NCI-H345 (cell line): ENCODE results near the gene VCP.

ENCODE experiments used
- DNase-seq: peaks from one replicate; lab custom pipeline; 2025; lab: John Stamatoyannopoulos, UW

The VCP gene

GRCh38 chr9:35103660-35104191 lies 31.3 kb upstream of the VCP start:
- no peak for DNase-seq

GRCh38 chr9:35102769-35103659 lies 30.6 kb upstream of the VCP start, which contains the start of gene STOML2:
Gene STOML2, minus strand, starts transcription at chr9:35103131. Its CDS starts 37 bp downstream, at chr9:35103094.
- peak; percentile 96 for DNase-seq

GRCh38 chr9:35102465-35102768 lies 30.0 kb upstream of the VCP start:
- no peak for DNase-seq

DNA sequence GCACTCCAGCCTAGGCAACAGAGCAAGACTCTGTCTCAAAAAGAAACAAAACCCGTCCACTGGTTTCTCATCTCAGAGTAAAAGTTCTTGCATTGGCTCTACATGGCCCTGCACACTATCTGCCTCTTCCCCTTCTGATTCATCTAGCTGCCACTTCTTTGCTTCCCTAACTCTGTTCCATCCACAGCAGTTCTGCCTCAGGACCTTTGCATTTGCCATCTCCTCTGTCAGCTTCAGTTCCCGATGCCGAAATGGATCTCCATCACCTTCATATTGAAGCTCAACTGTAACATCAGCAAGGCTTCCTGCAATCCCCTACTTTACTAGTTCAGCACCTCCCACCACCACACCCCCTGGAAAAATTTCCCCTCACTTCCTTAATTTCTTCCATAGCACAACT lies 25.1 kb upstream of the VCP start:
- no peak for DNase-seq

DNA sequence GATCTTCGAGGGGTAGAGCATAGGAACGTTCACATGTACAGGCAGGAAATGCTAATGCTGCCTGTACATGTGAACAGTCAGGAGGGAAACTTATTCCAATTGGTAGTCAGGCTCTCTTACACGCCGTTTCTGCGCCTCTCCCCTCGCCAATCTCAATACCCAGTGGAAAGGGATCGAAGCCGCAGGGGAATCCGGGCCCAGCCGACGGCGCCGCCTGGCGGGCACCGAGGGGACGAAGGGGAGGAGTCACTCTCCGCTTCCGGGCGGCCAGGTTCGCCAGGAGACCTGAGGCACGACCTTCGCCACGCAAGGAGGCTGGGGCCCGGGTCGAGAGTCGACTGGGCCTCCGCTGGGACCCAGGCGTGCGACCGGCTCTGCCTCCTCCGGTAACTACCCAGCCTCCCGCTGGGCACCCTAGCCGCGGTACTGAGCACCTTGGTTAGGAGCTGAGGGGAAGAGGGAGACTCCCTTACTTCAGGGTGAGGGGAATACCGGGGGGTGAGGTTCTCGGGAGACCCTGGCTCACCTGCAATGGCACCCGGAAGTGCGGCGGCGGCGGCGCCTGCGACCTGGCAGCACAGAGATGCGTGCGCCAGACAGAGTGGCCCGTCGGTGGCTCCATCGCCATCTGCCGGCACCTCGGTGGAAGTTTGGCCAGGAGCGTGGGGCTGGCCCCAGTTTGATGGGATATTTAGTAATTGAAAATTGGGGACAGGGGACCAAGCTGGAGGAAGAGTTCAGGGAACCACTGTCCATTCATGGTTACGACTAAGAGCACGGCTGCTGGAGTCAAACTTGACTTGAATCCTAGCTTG lies 23.8 kb upstream of the VCP start, which contains the start of gene PIGO:
TSS of gene PIGO (minus strand) at position 557 of the 815 bp plus-strand sequence. CDS start 1,026 bp downstream, outside the sequence.
- peak; percentile 90 for DNase-seq

GRCh38 chr9:35091536-35091935 lies 19.1 kb upstream of the VCP start:
- no peak for DNase-seq

DNA sequence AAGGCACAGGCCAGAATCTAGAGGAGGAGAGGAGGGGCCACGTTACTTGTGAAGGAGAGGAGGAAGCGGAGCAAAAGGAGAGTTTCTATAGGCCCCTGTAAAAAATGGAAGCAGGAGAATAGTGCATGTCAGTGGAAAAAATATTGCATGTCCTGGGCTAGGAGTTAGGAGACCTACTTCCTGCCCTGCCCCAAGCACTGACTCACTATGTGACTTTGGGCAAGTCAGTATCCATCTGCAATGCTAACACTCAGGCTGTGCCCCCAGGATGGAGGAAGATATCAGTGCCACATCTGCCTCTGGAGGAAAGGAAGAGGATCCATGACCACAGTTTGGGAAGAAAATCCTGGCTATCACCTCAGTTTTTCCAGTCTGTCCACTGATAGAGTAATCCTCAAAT lies 17.0 kb upstream of the VCP start:
- DNase-seq, result no peak

DNA sequence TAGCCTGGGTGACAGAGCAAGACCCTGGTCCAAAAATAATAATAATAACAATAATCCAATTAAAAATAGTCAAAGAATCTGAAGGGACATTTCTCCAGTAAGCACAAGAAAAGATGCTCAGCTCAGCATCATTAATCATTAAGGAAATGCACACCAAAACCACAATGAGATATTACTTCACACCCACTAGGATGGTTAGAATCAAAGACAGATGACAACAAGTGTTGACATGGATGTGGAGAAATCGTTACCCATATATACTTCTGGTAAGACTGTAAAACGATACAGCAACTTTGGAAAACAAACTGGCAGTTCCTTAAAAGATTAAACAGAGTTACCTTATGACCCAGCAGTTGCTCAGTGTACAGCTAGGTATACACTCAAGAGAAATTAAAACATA lies 12.7 kb upstream of the VCP start:
- DNase-seq, result no peak

- peak; percentile 96 for DNase-seq
Measured at GRCh38 chr9:35079426-35080341, 7.3 kb upstream of the VCP start, which contains the start of gene FANCG. Gene FANCG, minus strand, starts transcription at chr9:35079942. Its CDS starts 418 bp downstream, at chr9:35079524.

- DNase-seq, result no peak
Measured at GRCh38 chr9:35079041-35079425, 6.6 kb upstream of the VCP start.

- no peak for DNase-seq
Measured at GRCh38 chr9:35078066-35078465, 5.6 kb upstream of the VCP start.

- no peak for DNase-seq
Measured at GRCh38 chr9:35076848-35077247, 4.4 kb upstream of the VCP start.

DNA sequence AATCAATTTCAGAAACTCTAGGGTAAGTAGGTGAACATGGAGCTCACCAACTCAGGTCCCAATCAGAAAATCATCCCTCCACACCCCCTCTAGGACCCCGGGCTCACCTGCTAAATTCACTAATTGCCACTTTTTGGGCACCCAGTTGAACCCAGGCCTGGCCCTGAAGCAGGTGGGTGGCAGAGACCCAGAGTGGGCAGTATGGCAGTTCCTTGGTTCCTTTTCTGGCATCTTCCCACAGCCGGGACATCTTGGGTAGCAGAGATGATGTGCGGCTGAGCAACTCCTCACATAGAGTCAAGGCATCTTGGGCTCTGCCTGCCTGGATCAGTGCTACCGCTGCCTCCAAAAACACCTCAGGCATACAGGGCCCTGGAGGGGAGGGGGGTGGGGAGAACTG lies 2.9 kb upstream of the VCP start:
- DNase-seq, result no peak

- no peak for DNase-seq
Measured at GRCh38 chr9:35074791-35075190, 2.4 kb upstream of the VCP start.

GRCh38 chr9:35074141-35074540 lies 1.7 kb upstream of the VCP start:
- no peak for DNase-seq

GRCh38 chr9:35073279-35073612 lies 821 bp upstream of the VCP start:
- no peak for DNase-seq

GRCh38 chr9:35071814-35072460 lies 488 bp downstream of the VCP start:
- DNase-seq, result peak; percentile 60

- DNase-seq, result no peak
Measured at GRCh38 chr9:35070823-35071813, 1.3 kb downstream of the VCP start.

DNA sequence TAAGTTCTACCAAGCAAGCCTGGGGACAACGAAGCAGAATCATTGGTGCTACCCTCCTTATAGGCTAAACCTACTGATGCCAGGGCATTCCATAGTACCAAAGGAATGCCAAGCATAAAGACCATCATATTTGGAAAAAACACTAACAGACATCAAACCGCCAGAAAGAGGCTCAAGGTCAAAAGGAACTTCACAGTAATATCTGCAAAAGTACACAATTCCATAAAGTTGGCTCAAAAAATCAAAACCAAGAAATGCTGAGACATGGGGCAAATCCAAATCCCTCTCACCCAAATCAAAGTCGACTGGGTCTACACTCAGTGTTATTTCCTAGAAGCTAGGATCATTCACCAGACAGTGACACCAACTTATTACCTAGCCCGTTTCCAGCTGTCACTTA lies 3.4 kb downstream of the VCP start:
- no peak for DNase-seq

GRCh38 chr9:35067056-35067455 lies 5.4 kb downstream of the VCP start:
- DNase-seq, result no peak
